Mononuclear cell (primary cell): ENCODE measurements around the gene ZNF646. TPM values are rescaled to one million over a fixed set of nuclear protein-coding genes. Genes with fewer than 3 reads are reported as not detected.

ENCODE experiments used
- H3K27me3 ChIP-seq: 2 replicates; pipeline ENCODE4 v1.6.0; 2011; ENCODE audit warnings: low read length, control low read depth; ENCODE audit not compliant: insufficient read depth
- H3K4me1 ChIP-seq: 2 replicates; pipeline ENCODE4 v1.5.1; 2011; ENCODE audit warnings: mild to moderate bottlenecking, low read length, control low read depth; ENCODE audit not compliant: insufficient read depth
- H3K4me3 ChIP-seq: 2 replicates; pipeline ENCODE4 v1.5.1; 2011; ENCODE audit warnings: mild to moderate bottlenecking, low read length, moderate library complexity
- H3K9me3 ChIP-seq: 2 replicates; pipeline ENCODE4 v1.5.1; 2011; ENCODE audit warnings: low read depth, mild to moderate bottlenecking, control low read depth, low read length
- total RNA-seq: library from RNA; depleted of rRNA; stranded (reverse); fragments of >200 nt; gene quantifications from one replicate; pipeline ENCODE4 v1.2.3, GENCODE V29; 2012

ZNF646 gene
- total RNA-seq, 1 donor, result 9.6 TPM

GRCh38 chr16:31106509-31107464 is 32.6 kb downstream of the ZNF646 start:
- Histone ChIP-seq H3K9me3 (no peaks in the 10 kb centered on the region), H3K4me3 (no peak overlapping the region), H3K27me3 (no peaks in the 10 kb centered on the region), H3K4me1 (peaks cover 25% of the 10 kb centered on the region)

- H3K4me3 ChIP-seq, result no peak overlapping the region
- H3K4me1 ChIP-seq, result peaks cover 28% of the 10 kb centered on the region
- no peaks in the 10 kb centered on the region for H3K27me3 ChIP-seq
- H3K9me3 ChIP-seq, result no peaks in the 10 kb centered on the region
Observed at GRCh38 chr16:31107465-31107867, 33.2 kb downstream of the ZNF646 start.

DNA sequence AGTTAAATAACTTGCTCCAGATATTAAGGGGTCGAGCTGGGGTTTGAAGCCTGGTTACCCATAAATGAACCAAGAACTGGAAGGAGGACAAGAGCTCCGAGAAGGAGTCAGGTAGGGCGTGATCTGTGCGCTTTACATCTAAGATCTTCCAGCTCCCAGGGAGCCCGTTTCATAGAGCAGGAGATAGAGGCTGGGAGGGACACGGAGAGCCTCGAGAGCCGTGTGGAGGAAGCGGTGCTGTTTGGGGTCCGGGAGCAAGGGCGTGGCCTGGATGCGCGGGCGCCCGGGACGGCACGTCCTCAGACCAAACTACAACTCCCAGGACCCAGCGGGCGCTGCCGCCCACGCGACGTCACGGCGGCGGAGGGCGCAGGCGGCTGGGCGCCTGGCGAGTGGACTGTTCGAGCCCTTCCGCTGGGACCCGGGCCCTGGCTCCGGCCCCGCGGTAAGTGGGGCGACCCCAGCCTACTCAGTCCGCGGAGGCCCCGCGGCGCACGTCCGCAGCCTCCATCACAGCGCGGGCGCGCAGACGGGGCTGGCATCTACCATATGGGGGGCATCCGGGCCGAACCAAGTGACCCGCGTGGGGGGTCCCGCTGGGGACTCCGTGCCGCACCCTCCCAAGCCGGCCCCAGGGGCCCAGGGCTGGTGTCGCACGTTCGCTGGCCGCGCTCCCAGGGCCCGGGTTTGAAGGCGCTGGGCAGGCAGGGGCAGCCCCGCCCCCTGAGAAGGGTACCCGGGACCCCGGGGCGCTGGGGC is 34.0 kb downstream of the ZNF646 start, which contains the start of gene BCKDK:
Gene BCKDK (plus strand): TSS at position 352 of the 759 bp plus-strand sequence. CDS start 838 bp downstream, outside the sequence.
- Histone ChIP-seq H3K4me3 (peak within 1 kb of the TSS; percentile 82), H3K9me3 (no peaks in the 10 kb centered on the region), H3K4me1 (peaks cover 36% of the 10 kb centered on the region), H3K27me3 (no peaks in the 10 kb centered on the region)

DNA sequence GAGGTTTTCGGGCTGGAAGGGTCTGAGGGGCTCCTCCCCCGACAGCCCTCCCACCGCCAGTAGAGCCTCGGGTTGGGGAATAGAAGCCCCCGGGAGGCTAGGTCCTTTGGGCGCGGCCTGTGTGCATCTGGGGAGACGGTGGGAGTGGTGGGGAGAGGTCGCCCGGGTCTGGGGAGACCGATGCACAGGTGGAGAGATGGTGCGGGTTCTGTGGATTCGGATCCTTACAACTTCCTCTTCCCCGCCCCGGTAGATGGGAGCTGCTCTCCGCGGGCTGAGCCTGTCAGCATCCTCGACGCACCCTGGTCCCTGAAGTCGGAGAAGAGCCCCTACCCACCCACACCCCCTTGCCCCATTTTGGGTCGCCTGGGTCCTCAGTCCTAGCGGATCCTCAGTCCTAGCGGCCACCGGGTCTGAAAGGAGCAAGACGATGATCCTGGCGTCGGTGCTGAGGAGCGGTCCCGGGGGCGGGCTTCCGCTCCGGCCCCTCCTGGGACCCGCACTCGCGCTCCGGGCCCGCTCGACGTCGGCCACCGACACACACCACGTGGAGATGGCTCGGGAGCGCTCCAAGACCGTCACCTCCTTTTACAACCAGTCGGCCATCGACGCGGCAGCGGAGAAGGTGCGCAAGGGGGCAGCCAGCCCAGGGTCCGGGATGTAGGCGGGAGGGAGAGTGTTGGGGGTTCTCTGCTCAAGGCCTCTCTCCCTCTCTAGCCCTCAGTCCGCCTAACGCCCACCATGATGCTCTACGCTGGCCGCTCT is 34.8 kb downstream of the ZNF646 start:
- H3K27me3 ChIP-seq, result no peaks in the 10 kb centered on the region
- peaks cover 43% of the 10 kb centered on the region for H3K4me1 ChIP-seq
- H3K9me3 ChIP-seq, result no peaks in the 10 kb centered on the region
- peak overlapping the region; percentile 82 for H3K4me3 ChIP-seq

- H3K9me3 ChIP-seq, result no peaks in the 10 kb centered on the region
- H3K4me1 ChIP-seq, result peaks cover 50% of the 10 kb centered on the region
- H3K27me3 ChIP-seq, result no peaks in the 10 kb centered on the region
- H3K4me3 ChIP-seq, result no peak overlapping the region
Observed at GRCh38 chr16:31109622-31110021, 35.4 kb downstream of the ZNF646 start.

GRCh38 chr16:31110106-31111034 is 36.1 kb downstream of the ZNF646 start:
- Histone ChIP-seq H3K4me3 (no peak overlapping the region), H3K9me3 (no peaks in the 10 kb centered on the region), H3K27me3 (no peaks in the 10 kb centered on the region), H3K4me1 (peaks cover 55% of the 10 kb centered on the region)

- H3K4me3 ChIP-seq, result no peak overlapping the region
- H3K27me3 ChIP-seq, result no peaks in the 10 kb centered on the region
- H3K4me1 ChIP-seq, result peaks cover 61% of the 10 kb centered on the region
- no peaks in the 10 kb centered on the region for H3K9me3 ChIP-seq
Observed at GRCh38 chr16:31111881-31112466, 37.8 kb downstream of the ZNF646 start.

GRCh38 chr16:31112711-31113110 is 38.5 kb downstream of the ZNF646 start:
- H3K9me3 ChIP-seq, result no peaks in the 10 kb centered on the region
- H3K27me3 ChIP-seq, result no peaks in the 10 kb centered on the region
- H3K4me1 ChIP-seq, result peaks cover 60% of the 10 kb centered on the region
- H3K4me3 ChIP-seq, result no peak overlapping the region

- no peaks in the 10 kb centered on the region for H3K27me3 ChIP-seq
- H3K9me3 ChIP-seq, result no peaks in the 10 kb centered on the region
- H3K4me1 ChIP-seq, result peaks cover 60% of the 10 kb centered on the region
- H3K4me3 ChIP-seq, result no peak overlapping the region
Observed at GRCh38 chr16:31113121-31114120, 39.2 kb downstream of the ZNF646 start.

DNA sequence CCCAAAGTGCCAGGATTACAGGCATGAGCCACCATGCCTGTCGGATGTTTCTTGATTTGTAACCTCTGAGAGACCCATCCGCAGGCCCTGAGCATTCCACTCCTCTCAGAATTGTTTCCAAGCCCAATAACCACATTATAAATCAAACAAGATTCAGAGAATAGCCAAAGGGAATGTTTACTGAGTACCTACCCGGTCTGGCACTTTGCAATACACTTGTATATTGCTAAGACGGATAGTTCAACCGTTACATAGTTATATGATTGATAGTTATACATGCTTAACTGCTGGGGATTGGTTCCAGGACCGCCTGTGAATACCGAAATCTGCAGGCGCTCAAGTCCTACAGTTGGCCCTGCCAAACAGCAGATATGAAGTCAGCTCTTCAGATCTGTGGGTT is 40.2 kb downstream of the ZNF646 start:
- no peaks in the 10 kb centered on the region for H3K27me3 ChIP-seq
- H3K4me3 ChIP-seq, result no peak overlapping the region
- H3K4me1 ChIP-seq, result peaks cover 61% of the 10 kb centered on the region
- H3K9me3 ChIP-seq, result no peaks in the 10 kb centered on the region

DNA sequence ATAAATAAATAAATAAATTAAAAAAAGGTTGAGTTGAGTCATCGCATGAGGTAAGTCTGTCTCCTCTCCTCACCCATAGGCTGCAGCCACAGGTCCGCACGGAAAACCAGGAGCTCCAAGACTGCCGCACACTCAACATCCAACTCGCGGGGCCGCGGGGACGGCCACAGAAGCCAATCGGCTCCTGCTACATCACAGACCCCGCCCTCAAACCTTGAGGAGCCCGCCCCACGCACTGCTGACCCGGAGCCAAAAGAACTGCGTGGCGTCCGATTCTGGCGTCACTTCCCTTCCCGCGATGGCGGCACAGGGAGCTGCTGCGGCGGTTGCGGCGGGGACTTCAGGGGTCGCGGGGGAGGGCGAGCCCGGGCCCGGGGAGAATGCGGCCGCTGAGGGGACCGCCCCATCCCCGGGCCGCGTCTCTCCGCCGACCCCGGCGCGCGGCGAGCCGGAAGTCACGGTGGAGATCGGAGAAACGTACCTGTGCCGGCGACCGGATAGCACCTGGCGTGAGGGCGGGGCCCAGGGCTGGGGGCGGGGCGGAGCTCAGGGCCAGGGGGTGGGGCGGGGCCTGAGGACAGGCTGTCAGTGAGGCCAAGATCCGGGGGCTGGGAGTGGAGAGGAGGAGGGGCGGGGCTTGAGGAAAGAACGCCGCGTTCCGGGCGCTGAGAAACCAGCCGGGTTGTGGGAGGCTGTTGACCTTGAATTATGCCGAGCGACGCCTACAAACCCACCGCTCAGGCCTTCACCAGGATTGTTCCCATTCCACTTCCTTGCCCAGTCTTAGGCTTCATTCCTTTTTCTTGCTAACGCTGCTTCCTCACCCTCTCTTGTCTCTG is 43.4 kb downstream of the ZNF646 start, which contains the start of gene KAT8:
Gene KAT8 (plus strand): TSS at position 281 of the 839 bp plus-strand sequence. CDS start 18 bp downstream, at position 299.
- H3K4me1 ChIP-seq, result peaks cover 59% of the 10 kb centered on the region
- H3K9me3 ChIP-seq, result no peaks in the 10 kb centered on the region
- H3K27me3 ChIP-seq, result no peaks in the 10 kb centered on the region
- peak within 1 kb of the TSS; percentile 58 for H3K4me3 ChIP-seq
